ENCODE measurements around the gene MAPK12. TPM values are rescaled to one million over a fixed set of nuclear protein-coding genes. Genes with fewer than 3 reads are reported as not detected.

Gene MAPK12
- total RNA-seq, 2 donors from 2014 or later, result 8.4 to 18.0 TPM

- no peaks in the 10 kb centered on the region for H3K36me3 ChIP-seq
Observed at GRCh38 chr22:50247748-50248147, 13.7 kb downstream of the MAPK12 start.

GRCh38 chr22:50246242-50247175 lies 15.0 kb downstream of the MAPK12 start:
- H3K4me3 ChIP-seq, result peak overlapping the region in 1 of 2 donors; percentile 95
- no peak for DNase-seq (ENCODE audit: low spot score)
- peaks cover 23% of the 10 kb centered on the region for H3K4me1 ChIP-seq (replicated peaks)
- H3K27ac ChIP-seq, result no peak overlapping the region
- WGBS, result 83% methylated on average over 18 of the region's 20 CpGs
- TF ChIP-seq CTCF (IDR thresholded peaks at IDR 0.05) (no peak), POLR2A (IDR thresholded peaks at IDR 0.05) (no peak), POLR2AphosphoS5 (IDR thresholded peaks at IDR 0.05) (no peak)
- H3K9me3 ChIP-seq, result no peaks in the 10 kb centered on the region
- intact Hi-C loops (cut with DNase I), result no loop called here
- H3K27me3 ChIP-seq (replicated peaks; ENCODE audit: insufficient read depth), result no peaks in the 10 kb centered on the region
- no peaks in the 10 kb centered on the region for H3K36me3 ChIP-seq

More at GRCh38 chr22:50247748-50248147, 13.7 kb downstream of the MAPK12 start:
- no peaks in the 10 kb centered on the region for H3K27me3 ChIP-seq (replicated peaks; ENCODE audit: insufficient read depth)
- H3K4me1 ChIP-seq (replicated peaks), result peaks cover 24% of the 10 kb centered on the region
- H3K9me3 ChIP-seq, result no peaks in the 10 kb centered on the region
- WGBS, result 37% methylated on average over 12 of the region's 16 CpGs
- DNase-seq (ENCODE audit: low spot score), result no peak
- intact Hi-C loops (cut with DNase I), result no loop called here
- H3K27ac ChIP-seq, result no peak overlapping the region
- TF ChIP-seq CTCF (IDR thresholded peaks at IDR 0.05) (no peak), POLR2AphosphoS5 (IDR thresholded peaks at IDR 0.05) (peak; percentile 12)
- no peak overlapping the region for H3K4me3 ChIP-seq

- no peaks in the 10 kb centered on the region for H3K9me3 ChIP-seq
- H3K36me3 ChIP-seq, result no peaks in the 10 kb centered on the region
- peak overlapping the region; percentile 85 to 88 for H3K27ac ChIP-seq
- no peak for DNase-seq (ENCODE audit: low spot score)
- WGBS, result 11% methylated on average over 49 of the region's 53 CpGs
- no peak for TF ChIP-seq POLR2A (IDR thresholded peaks at IDR 0.05)
- peak overlapping the region; percentile 80 to 95 for H3K4me3 ChIP-seq
- H3K27me3 ChIP-seq (replicated peaks; ENCODE audit: insufficient read depth), result no peaks in the 10 kb centered on the region
- peaks cover 24% of the 10 kb centered on the region for H3K4me1 ChIP-seq (replicated peaks)
- intact Hi-C loops (cut with DNase I), result no loop called here
Observed at GRCh38 chr22:50245214-50246072, 16.0 kb downstream of the MAPK12 start.

- no peaks in the 10 kb centered on the region for H3K27me3 ChIP-seq (replicated peaks; ENCODE audit: insufficient read depth)
- DNase-seq (ENCODE audit: low spot score), result peak; percentile 96
- peaks cover 0 to 3% of the 10 kb centered on the region in 2 donors for H3K36me3 ChIP-seq
- H3K27ac ChIP-seq, result peak within 1 kb of the TSS; percentile 85 to 88
- peak; percentile 98 for TF ChIP-seq POLR2AphosphoS5 (IDR thresholded peaks at IDR 0.05)
- TF ChIP-seq CTCF (IDR thresholded peaks at IDR 0.05), result peak in 3 of 4 experiments; percentile 11 to 49 (median 47)
- TF ChIP-seq POLR2A (IDR thresholded peaks at IDR 0.05), result peak; percentile 68
- intact Hi-C loops (cut with DNase I), result no loop called here
- under 1% methylated on average over 54 of the region's 76 CpGs for WGBS
- peak within 1 kb of the TSS; percentile 80 to 95 for H3K4me3 ChIP-seq
- no peaks in the 10 kb centered on the region for H3K9me3 ChIP-seq
- peaks cover 16% of the 10 kb centered on the region for H3K4me1 ChIP-seq (replicated peaks)
Observed at GRCh38 chr22:50244420-50245213, 16.9 kb downstream of the MAPK12 start, which contains the start of gene TUBGCP6. TSS of gene TUBGCP6 (minus strand) at chr22:50245023. CDS start at chr22:50244459, 564 bp downstream.
